ENCODE measurements around the gene DTWD1.

GRCh38 chr15:49622561-49622960 lies 1.7 kb downstream of the DTWD1 start:
- TF ChIP-seq, protein P1, sequence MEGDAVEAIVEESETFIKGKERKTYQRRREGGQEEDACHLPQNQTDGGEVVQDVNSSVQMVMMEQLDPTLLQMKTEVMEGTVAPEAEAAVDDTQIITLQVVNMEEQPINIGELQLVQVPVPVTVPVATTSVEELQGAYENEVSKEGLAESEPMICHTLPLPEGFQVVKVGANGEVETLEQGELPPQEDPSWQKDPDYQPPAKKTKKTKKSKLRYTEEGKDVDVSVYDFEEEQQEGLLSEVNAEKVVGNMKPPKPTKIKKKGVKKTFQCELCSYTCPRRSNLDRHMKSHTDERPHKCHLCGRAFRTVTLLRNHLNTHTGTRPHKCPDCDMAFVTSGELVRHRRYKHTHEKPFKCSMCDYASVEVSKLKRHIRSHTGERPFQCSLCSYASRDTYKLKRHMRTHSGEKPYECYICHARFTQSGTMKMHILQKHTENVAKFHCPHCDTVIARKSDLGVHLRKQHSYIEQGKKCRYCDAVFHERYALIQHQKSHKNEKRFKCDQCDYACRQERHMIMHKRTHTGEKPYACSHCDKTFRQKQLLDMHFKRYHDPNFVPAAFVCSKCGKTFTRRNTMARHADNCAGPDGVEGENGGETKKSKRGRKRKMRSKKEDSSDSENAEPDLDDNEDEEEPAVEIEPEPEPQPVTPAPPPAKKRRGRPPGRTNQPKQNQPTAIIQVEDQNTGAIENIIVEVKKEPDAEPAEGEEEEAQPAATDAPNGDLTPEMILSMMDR (IDR thresholded peaks at IDR 0.05), result no peak
- TF ChIP-seq POLR2A (IDR thresholded peaks at IDR 0.05), result no peak
